Neural progenitor cell (in vitro differentiated cells): ENCODE measurements around the gene KCNK17. TPM values are rescaled to one million over a fixed set of nuclear protein-coding genes. Genes with fewer than 3 reads are reported as not detected.

Experiments used
- DNase-seq: peaks from one replicate; pipeline ENCODE4 v3.0.0-alpha.2; 2016; ENCODE audit warnings: low spot score
- H2AFZ ChIP-seq: fragments of 200-600 bp; sonication (generic); replicated peaks from 2 replicates; pipeline ENCODE4 v1.6.1; 2016; ENCODE audit warnings: antibody characterized with exemption
- H3F3A ChIP-seq: fragments of 200-600 bp; sonication (generic); 2 replicates; pipeline ENCODE4 v1.6.1; 2016; ENCODE audit warnings: antibody characterized with exemption, low read depth
- H3K27ac ChIP-seq: fragments of 200-600 bp; sonication (generic); 2 replicates; pipeline ENCODE4 v1.5.1; 2016; ENCODE audit warnings: mild to moderate bottlenecking
- H3K27me3 ChIP-seq: fragments of 200-600 bp; sonication (generic); 2 replicates; pipeline ENCODE4 v1.6.1; 2016; ENCODE audit warnings: mild to moderate bottlenecking, moderate library complexity
- H3K36me3 ChIP-seq: fragments of 200-600 bp; sonication (generic); 2 replicates; pipeline ENCODE4 v1.5.1; 2016
- H3K4me1 ChIP-seq: fragments of 200-600 bp; sonication (generic); 2 replicates; pipeline ENCODE4 v1.6.1; 2016; ENCODE audit warnings: mixed run types
- H3K4me2 ChIP-seq: fragments of 200-600 bp; sonication (generic); 2 replicates; pipeline ENCODE4 v1.6.1; 2016
- H3K4me3 ChIP-seq: fragments of 200-600 bp; sonication (generic); 2 replicates; pipeline ENCODE4 v1.5.1; 2016
- H3K79me2 ChIP-seq: fragments of 200-600 bp; sonication (generic); 2 replicates; pipeline ENCODE4 v1.6.1; 2016; ENCODE audit warnings: low read depth
- H3K9ac ChIP-seq: fragments of 200-600 bp; sonication (generic); 2 replicates; pipeline ENCODE4 v1.6.1; 2016
- H3K9me3 ChIP-seq: fragments of 200-600 bp; sonication (generic); 2 replicates; pipeline ENCODE4 v1.5.1; 2016; ENCODE audit warnings: low read depth
- H4K20me1 ChIP-seq: fragments of 200-600 bp; sonication (generic); 2 replicates; pipeline ENCODE4 v1.6.1; 2016; ENCODE audit warnings: low read depth
- H3K27ac Mint-ChIP-seq: 3 replicates; pipeline ENCODE4 v1.8.0; 2021; ENCODE audit warnings: mixed read lengths
- H3K27me3 Mint-ChIP-seq: 2 replicates; pipeline ENCODE4 v1.8.0; 2022; ENCODE audit warnings: low read depth, mild to moderate bottlenecking, inconsistent platforms, moderate library complexity, mixed read lengths; ENCODE audit not compliant: insufficient read depth
- H3K36me3 Mint-ChIP-seq: 3 replicates; pipeline ENCODE4 v1.8.0; 2021; ENCODE audit warnings: mixed read lengths
- H3K4me1 Mint-ChIP-seq: 3 replicates; pipeline ENCODE4 v1.8.0; 2021; ENCODE audit warnings: mixed read lengths
- H3K4me3 Mint-ChIP-seq: 3 replicates; pipeline ENCODE4 v1.8.0; 2021; ENCODE audit warnings: mild to moderate bottlenecking, moderate library complexity, mixed read lengths
- H3K9me3 Mint-ChIP-seq: 3 replicates; pipeline ENCODE4 v1.8.0; 2020; ENCODE audit warnings: mixed read lengths
- EZH2 ChIP-seq: fragments of 200-600 bp; sonication (generic); IDR thresholded peaks from 2 replicates; pipeline ENCODE4 v1.6.1; 2017; ENCODE audit warnings: antibody characterized with exemption, mild to moderate bottlenecking, moderate library complexity
- EZH2phosphoT487 ChIP-seq: fragments of 200-600 bp; sonication (generic); IDR thresholded peaks from 2 replicates; pipeline ENCODE4 v1.6.1; 2017; ENCODE audit warnings: antibody characterized with exemption
- total RNA-seq: library from RNA; depleted of rRNA; stranded (reverse); fragments of >200 nt; gene quantifications from 2 replicates; pipeline ENCODE4 v1.2.3, GENCODE V29; 2015; ENCODE audit warnings: low replicate concordance
- TF ChIP-seq, protein P1 (sequence below): fragments of 200-600 bp; sonication (generic); IDR thresholded peaks from 2 replicates; pipeline ENCODE4 v1.5.1; 2017; ENCODE audit warnings: antibody characterized with exemption, mild to moderate bottlenecking

KCNK17 gene
- total RNA-seq, 1 donor from 2014 or later = not detected

DNA sequence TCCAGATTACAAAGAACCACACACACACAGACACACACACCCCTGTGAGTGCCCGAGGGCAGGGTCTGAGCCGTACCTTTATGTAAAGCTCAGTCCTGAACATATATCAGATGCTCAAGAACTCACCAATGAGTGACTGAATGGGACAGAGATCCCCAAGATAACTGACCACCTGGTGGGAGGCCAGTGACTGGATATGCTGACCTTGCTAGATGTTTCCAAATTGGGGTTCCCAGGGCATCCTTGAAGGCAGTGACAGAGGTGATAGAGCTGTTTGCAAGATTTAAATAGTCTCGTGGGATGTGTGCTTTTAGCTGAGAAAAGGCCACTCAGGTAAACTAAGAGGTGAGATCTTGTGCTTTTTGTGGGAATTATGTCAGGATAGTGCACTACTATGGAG lies 39.3 kb downstream of the KCNK17 start:
- TF ChIP-seq, protein P1, sequence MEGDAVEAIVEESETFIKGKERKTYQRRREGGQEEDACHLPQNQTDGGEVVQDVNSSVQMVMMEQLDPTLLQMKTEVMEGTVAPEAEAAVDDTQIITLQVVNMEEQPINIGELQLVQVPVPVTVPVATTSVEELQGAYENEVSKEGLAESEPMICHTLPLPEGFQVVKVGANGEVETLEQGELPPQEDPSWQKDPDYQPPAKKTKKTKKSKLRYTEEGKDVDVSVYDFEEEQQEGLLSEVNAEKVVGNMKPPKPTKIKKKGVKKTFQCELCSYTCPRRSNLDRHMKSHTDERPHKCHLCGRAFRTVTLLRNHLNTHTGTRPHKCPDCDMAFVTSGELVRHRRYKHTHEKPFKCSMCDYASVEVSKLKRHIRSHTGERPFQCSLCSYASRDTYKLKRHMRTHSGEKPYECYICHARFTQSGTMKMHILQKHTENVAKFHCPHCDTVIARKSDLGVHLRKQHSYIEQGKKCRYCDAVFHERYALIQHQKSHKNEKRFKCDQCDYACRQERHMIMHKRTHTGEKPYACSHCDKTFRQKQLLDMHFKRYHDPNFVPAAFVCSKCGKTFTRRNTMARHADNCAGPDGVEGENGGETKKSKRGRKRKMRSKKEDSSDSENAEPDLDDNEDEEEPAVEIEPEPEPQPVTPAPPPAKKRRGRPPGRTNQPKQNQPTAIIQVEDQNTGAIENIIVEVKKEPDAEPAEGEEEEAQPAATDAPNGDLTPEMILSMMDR = no peak
- TF ChIP-seq EZH2phosphoT487 (no peak), EZH2 (no peak)
- H3K9ac ChIP-seq = no peak overlapping the region
- H3K79me2 ChIP-seq = no peaks in the 10 kb centered on the region
- no peaks in the 10 kb centered on the region for H3K36me3 ChIP-seq
- no peak overlapping the region for H2AFZ ChIP-seq
- no peak overlapping the region for H3K4me2 ChIP-seq
- H3K9me3 ChIP-seq = no peaks in the 10 kb centered on the region
- no peaks in the 10 kb centered on the region for H3F3A ChIP-seq
- no peak overlapping the region for H3K27ac Mint-ChIP-seq
- no peak overlapping the region for H3K27ac ChIP-seq
- no peak overlapping the region for H3K4me3 Mint-ChIP-seq
- H3K4me1 Mint-ChIP-seq = peaks cover 3% of the 10 kb centered on the region
- no peaks in the 10 kb centered on the region for H3K4me1 ChIP-seq
- H3K4me3 ChIP-seq = no peak overlapping the region
- no peaks in the 10 kb centered on the region for H3K9me3 Mint-ChIP-seq
- no peaks in the 10 kb centered on the region for H3K27me3 ChIP-seq
- H3K27me3 Mint-ChIP-seq = peaks cover 5% of the 10 kb centered on the region
- no peak for DNase-seq
- no peaks in the 10 kb centered on the region for H3K36me3 Mint-ChIP-seq
- no peaks in the 10 kb centered on the region for H4K20me1 ChIP-seq

DNA sequence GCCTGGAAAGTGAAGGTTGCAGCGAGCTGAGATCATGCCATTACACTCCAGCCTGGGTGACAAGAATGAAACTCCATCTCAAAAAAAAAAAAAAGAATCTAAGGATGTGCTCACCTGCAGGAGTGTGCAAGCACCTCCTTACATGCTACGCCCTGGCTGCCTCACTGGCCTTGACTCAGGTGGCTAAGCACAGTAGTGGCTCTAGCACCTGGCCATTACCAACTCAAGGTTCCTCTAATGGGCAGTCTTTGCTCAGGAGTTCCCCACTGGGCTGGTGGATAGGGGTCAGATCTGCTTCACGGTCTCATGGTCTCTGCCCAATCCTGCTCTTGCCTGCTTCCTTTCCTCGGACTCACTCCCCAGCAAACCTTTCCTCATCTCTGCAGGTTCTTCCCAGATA lies 39.7 kb downstream of the KCNK17 start:
- H3K9me3 ChIP-seq = no peaks in the 10 kb centered on the region
- no peak overlapping the region for H3K4me3 ChIP-seq
- Mint-ChIP-seq H3K9me3 (no peaks in the 10 kb centered on the region), H3K27ac (no peak overlapping the region), H3K27me3 (peaks cover 5% of the 10 kb centered on the region), H3K4me3 (no peak overlapping the region), H3K36me3 (no peaks in the 10 kb centered on the region), H3K4me1 (peaks cover 3% of the 10 kb centered on the region)
- DNase-seq = no peak
- no peak overlapping the region for H2AFZ ChIP-seq
- TF ChIP-seq EZH2phosphoT487 = no peak
- TF ChIP-seq EZH2 = no peak
- TF ChIP-seq, protein P1 = no peak
- H3K9ac ChIP-seq = no peak overlapping the region
- no peaks in the 10 kb centered on the region for H3K27me3 ChIP-seq
- H3K27ac ChIP-seq = no peak overlapping the region
- H3F3A ChIP-seq = no peaks in the 10 kb centered on the region
- H3K36me3 ChIP-seq = no peaks in the 10 kb centered on the region
- no peaks in the 10 kb centered on the region for H3K79me2 ChIP-seq
- no peaks in the 10 kb centered on the region for H3K4me1 ChIP-seq
- H4K20me1 ChIP-seq = no peaks in the 10 kb centered on the region
- no peak overlapping the region for H3K4me2 ChIP-seq

DNA sequence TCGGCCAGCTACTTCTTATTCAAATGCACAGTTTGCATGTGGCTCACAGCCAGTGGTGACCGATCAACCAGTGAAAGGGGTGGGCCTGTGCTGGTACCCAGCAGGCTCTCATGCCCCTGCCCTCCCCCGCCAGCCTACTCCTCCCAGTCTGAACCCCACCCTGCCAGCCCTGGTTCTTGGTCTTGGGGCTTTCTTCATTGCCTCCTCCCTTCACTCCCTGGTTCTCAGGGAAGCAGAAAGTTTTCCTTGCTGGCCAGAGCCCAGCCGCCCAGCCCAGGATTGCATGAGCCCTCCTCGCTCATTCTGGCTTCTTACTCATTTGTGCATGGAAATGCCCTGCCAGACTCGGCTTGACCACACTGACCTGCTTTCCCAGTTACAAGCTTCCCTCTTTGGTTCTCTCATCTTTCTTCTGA lies 40.8 kb downstream of the KCNK17 start:
- Histone ChIP-seq H2AFZ (no peak overlapping the region), H3K27me3 (no peaks in the 10 kb centered on the region), H4K20me1 (no peaks in the 10 kb centered on the region), H3K36me3 (no peaks in the 10 kb centered on the region), H3K9ac (no peak overlapping the region), H3K4me2 (no peak overlapping the region), H3K9me3 (no peaks in the 10 kb centered on the region), H3K4me3 (no peak overlapping the region), H3F3A (no peaks in the 10 kb centered on the region), H3K4me1 (peaks cover 6% of the 10 kb centered on the region), H3K27ac (no peak overlapping the region), H3K79me2 (no peaks in the 10 kb centered on the region)
- H3K4me1 Mint-ChIP-seq = peaks cover 3% of the 10 kb centered on the region
- no peak overlapping the region for H3K4me3 Mint-ChIP-seq
- H3K27me3 Mint-ChIP-seq = peaks cover 5% of the 10 kb centered on the region
- TF ChIP-seq EZH2phosphoT487 (no peak), EZH2 (no peak)
- TF ChIP-seq, protein P1 = no peak
- H3K9me3 Mint-ChIP-seq = no peaks in the 10 kb centered on the region
- no peak overlapping the region for H3K27ac Mint-ChIP-seq
- H3K36me3 Mint-ChIP-seq = no peaks in the 10 kb centered on the region
- DNase-seq = no peak
